ENCODE results near the gene ACVR2B. TPM values are rescaled to one million over a fixed set of nuclear protein-coding genes. Genes with fewer than 3 reads are reported as not detected.

Gene ACVR2B
- total RNA-seq, 1 experiment from 2014 or later, result 18.3 TPM

DNA sequence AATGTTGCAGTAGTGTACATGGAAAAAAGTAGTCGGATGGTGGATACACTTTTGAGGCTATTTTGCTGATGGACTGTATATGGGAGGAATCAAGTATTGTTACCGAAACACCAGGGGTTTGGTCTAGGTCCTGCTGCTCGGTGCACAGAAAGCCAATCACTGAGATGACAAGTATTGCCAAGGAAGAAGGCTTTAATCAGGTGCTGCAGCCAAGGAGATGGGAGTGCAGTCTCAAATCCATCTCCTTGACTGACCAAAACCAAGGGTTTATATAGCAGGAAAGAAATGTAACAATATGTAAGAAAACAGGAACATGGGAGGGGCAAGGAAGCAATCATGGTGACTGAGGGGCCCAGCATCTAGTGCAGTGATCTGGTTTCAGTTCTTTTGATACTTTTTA is 2.8 kb upstream of the ACVR2B start:
- POLR2A ChIA-PET, result no interaction called here
- Histone ChIP-seq H3K9me3 (ENCODE audit: control insufficient read depth in 1 of 2, insufficient read depth in 1 of 2, low read depth in 1 of 2, low read length in 2 of 2) (no peaks in the 10 kb centered on the region), H4K20me1 (ENCODE audit: insufficient read depth) (no peaks in the 10 kb centered on the region), H3K36me3 (ENCODE audit: control insufficient read depth in 1 of 2, insufficient read depth in 2 of 2, low read length in 2 of 2) (no peaks in the 10 kb centered on the region), H3K9ac (ENCODE audit: low read length) (no peak overlapping the region), H3K9me2 (ENCODE audit: insufficient read depth) (no peaks in the 10 kb centered on the region), H3K79me2 (ENCODE audit: insufficient read depth, low read length) (peaks cover 14% of the 10 kb centered on the region), H3K4me3 (replicated peaks in 1 of 2; ENCODE audit: low read depth in 1 of 2, low read length in 2 of 2) (no peak overlapping the region), H2AFZ (ENCODE audit: low read depth, low read length, poor library complexity, severe bottlenecking) (no peak overlapping the region), H3K27ac (ENCODE audit: low read depth, low read length) (no peak overlapping the region), H3K4me2 (ENCODE audit: low read length) (no peak overlapping the region), H3K4me1 (ENCODE audit: control insufficient read depth in 1 of 2, insufficient read depth in 2 of 2, low read length in 2 of 2) (peaks cover 9 to 23% of the 10 kb centered on the region in 2 experiments), H3K27me3 (ENCODE audit: insufficient read depth, low read length) (no peaks in the 10 kb centered on the region)
- TF ChIP-seq EGR1 (IDR thresholded peaks at IDR 0.05; ENCODE audit: low read depth) (no peak), JUND (IDR thresholded peaks at IDR 0.05) (no peak), ZNF274 (IDR thresholded peaks at IDR 0.05; ENCODE audit: low read depth, low read length) (no peak), CBX3 (IDR thresholded peaks at IDR 0.05; ENCODE audit: low read depth) (no peak), RAD21 (IDR thresholded peaks at IDR 0.05; ENCODE audit: low read depth) (no peak), ZFX (IDR thresholded peaks at IDR 0.05) (no peak), CEBPB (IDR thresholded peaks at IDR 0.05; ENCODE audit: low read depth) (no peak), POLR2AphosphoS5 (IDR thresholded peaks at IDR 0.05; ENCODE audit: low read depth, low read length) (no peak), EZH2 (IDR thresholded peaks at IDR 0.05) (no peak), SP1 (IDR thresholded peaks at IDR 0.05; ENCODE audit: low read depth) (no peak), EZH2phosphoT487 (IDR thresholded peaks at IDR 0.05; ENCODE audit: borderline replicate concordance) (no peak)
- TF ChIP-seq, protein P1, sequence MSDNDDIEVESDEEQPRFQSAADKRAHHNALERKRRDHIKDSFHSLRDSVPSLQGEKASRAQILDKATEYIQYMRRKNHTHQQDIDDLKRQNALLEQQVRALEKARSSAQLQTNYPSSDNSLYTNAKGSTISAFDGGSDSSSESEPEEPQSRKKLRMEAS (IDR thresholded peaks at IDR 0.05), result no peak
- TF ChIP-seq, protein P2, sequence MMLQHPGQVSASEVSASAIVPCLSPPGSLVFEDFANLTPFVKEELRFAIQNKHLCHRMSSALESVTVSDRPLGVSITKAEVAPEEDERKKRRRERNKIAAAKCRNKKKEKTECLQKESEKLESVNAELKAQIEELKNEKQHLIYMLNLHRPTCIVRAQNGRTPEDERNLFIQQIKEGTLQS (IDR thresholded peaks at IDR 0.05), result no peak
- TF ChIP-seq, protein P3, sequence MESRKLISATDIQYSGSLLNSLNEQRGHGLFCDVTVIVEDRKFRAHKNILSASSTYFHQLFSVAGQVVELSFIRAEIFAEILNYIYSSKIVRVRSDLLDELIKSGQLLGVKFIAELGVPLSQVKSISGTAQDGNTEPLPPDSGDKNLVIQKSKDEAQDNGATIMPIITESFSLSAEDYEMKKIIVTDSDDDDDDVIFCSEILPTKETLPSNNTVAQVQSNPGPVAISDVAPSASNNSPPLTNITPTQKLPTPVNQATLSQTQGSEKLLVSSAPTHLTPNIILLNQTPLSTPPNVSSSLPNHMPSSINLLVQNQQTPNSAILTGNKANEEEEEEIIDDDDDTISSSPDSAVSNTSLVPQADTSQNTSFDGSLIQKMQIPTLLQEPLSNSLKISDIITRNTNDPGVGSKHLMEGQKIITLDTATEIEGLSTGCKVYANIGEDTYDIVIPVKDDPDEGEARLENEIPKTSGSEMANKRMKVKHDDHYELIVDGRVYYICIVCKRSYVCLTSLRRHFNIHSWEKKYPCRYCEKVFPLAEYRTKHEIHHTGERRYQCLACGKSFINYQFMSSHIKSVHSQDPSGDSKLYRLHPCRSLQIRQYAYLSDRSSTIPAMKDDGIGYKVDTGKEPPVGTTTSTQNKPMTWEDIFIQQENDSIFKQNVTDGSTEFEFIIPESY (IDR thresholded peaks at IDR 0.05; ENCODE audit: extremely low read depth, insufficient replicate concordance, low read length), result no peak
- no TSS peak for BruUV-seq (replicated peaks)
- intact Hi-C loops (cut with micrococcal nuclease), result loop anchor here (10.0 kb wide), 2 partner anchors 96 to 316 kb away; partner anchors contain the start of genes ACAA1 and MYD88
- CTCF ChIA-PET, result no interaction called here
- no peak for ATAC-seq
- DNase-seq (ENCODE audit: low read depth, low spot score), result no peak
- RAD21 ChIA-PET (ENCODE audit: low non-redundant PET in 1 of 2, low total read pairs in 2 of 2, uncharacterized antibody in 2 of 2, unreplicated experiment in 2 of 2), result no interaction called here
